ENCODE results near the gene HLA-DRB1.

DNA sequence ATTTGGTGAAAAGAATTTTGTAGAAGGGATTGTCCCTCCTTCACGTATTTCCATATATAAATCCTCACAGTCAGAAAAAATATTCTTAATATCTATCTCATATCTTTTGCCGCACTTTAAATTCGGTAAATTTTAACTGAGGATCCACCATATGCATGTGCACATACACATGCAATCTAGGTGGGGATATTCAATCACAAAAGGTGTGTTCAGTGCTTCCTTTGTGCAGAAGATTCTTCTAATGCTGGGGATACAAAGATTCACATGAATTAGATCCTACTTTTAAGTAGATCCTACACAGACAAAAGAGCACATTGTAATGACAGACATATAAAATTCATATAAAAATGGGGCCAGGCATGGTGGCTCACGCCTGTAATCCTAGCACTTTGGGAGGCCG, 13.6 kb upstream of the HLA-DRB1 start:
- TF ChIP-seq, protein P1, sequence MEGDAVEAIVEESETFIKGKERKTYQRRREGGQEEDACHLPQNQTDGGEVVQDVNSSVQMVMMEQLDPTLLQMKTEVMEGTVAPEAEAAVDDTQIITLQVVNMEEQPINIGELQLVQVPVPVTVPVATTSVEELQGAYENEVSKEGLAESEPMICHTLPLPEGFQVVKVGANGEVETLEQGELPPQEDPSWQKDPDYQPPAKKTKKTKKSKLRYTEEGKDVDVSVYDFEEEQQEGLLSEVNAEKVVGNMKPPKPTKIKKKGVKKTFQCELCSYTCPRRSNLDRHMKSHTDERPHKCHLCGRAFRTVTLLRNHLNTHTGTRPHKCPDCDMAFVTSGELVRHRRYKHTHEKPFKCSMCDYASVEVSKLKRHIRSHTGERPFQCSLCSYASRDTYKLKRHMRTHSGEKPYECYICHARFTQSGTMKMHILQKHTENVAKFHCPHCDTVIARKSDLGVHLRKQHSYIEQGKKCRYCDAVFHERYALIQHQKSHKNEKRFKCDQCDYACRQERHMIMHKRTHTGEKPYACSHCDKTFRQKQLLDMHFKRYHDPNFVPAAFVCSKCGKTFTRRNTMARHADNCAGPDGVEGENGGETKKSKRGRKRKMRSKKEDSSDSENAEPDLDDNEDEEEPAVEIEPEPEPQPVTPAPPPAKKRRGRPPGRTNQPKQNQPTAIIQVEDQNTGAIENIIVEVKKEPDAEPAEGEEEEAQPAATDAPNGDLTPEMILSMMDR (conservative IDR thresholded peaks at IDR 0.05; ENCODE audit: low read depth in 2 of 2), result no peak
- TF ChIP-seq EZH2phosphoT487 (IDR thresholded peaks at IDR 0.05; ENCODE audit: unreplicated experiment), result no peak
- TF ChIP-seq POLR2AphosphoS5 (IDR thresholded peaks at IDR 0.05; ENCODE audit: low read depth), result no peak
- no peak for TF ChIP-seq EZH2 (IDR thresholded peaks at IDR 0.05; ENCODE audit: low read depth, unreplicated experiment)
- TF ChIP-seq, protein P2, sequence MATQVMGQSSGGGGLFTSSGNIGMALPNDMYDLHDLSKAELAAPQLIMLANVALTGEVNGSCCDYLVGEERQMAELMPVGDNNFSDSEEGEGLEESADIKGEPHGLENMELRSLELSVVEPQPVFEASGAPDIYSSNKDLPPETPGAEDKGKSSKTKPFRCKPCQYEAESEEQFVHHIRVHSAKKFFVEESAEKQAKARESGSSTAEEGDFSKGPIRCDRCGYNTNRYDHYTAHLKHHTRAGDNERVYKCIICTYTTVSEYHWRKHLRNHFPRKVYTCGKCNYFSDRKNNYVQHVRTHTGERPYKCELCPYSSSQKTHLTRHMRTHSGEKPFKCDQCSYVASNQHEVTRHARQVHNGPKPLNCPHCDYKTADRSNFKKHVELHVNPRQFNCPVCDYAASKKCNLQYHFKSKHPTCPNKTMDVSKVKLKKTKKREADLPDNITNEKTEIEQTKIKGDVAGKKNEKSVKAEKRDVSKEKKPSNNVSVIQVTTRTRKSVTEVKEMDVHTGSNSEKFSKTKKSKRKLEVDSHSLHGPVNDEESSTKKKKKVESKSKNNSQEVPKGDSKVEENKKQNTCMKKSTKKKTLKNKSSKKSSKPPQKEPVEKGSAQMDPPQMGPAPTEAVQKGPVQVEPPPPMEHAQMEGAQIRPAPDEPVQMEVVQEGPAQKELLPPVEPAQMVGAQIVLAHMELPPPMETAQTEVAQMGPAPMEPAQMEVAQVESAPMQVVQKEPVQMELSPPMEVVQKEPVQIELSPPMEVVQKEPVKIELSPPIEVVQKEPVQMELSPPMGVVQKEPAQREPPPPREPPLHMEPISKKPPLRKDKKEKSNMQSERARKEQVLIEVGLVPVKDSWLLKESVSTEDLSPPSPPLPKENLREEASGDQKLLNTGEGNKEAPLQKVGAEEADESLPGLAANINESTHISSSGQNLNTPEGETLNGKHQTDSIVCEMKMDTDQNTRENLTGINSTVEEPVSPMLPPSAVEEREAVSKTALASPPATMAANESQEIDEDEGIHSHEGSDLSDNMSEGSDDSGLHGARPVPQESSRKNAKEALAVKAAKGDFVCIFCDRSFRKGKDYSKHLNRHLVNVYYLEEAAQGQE (IDR thresholded peaks at IDR 0.05; ENCODE audit: unreplicated experiment), result no peak
- TF ChIP-seq JUNB (IDR thresholded peaks at IDR 0.05; ENCODE audit: unreplicated experiment), result no peak

All from GM23338 (cell line).